Panc1 (cell line): ENCODE results near the gene GPR6. TPM values are rescaled to one million over a fixed set of nuclear protein-coding genes. Genes with fewer than 3 reads are reported as not detected.

Experiments
- ATAC-seq: fragments of 200-7000 bp; cut with Tn5 transposase; 2 replicates; pipeline ENCODE4 v1.9.1; 2020; ENCODE audit warnings: mild to moderate bottlenecking, moderate library complexity
- BruUV-seq: library from RNA; stranded (reverse); fragments of 400-500 nt; replicated peaks from 2 replicates; lab custom pipeline; 2021; lab: Mats Ljungman, UMichigan
- CTCF ChIA-PET: fragments of 300-600 bp; sonication (Branson Sonifier 250); formaldehyde crosslinking; loops from one replicate; lab custom pipeline; 2022; ENCODE audit warnings: antibody characterized with exemption; lab: Charles Lee
- POLR2A ChIA-PET: fragments of 300-600 bp; sonication (Branson Sonifier 250); formaldehyde crosslinking; loops from one replicate; lab custom pipeline; 2022; ENCODE audit warnings: antibody characterized with exemption; lab: Charles Lee
- DNase-seq: peaks from one replicate; pipeline ENCODE4 v3.0.0-alpha.2; 2010; ENCODE audit warnings: low read depth, low spot score
- H3K27ac ChIP-seq: 2 replicates; pipeline ENCODE4 v1.5.1; 2011; ENCODE audit warnings: mild to moderate bottlenecking, low read length, inconsistent platforms
- H3K27me3 ChIP-seq: fragments of 200-500 bp; sonication (Bioruptor generic); 2 replicates; pipeline ENCODE4 v1.6.0; 2014; ENCODE audit warnings: low read length, inconsistent platforms; ENCODE audit not compliant: control insufficient read depth, insufficient read depth
- H3K36me3 ChIP-seq: fragments of 200-500 bp; sonication (Bioruptor generic); 2 replicates; pipeline ENCODE4 v1.5.1; 2014; ENCODE audit warnings: inconsistent platforms, mild to moderate bottlenecking, low read length, moderate library complexity; ENCODE audit not compliant: control insufficient read depth, insufficient read depth
- H3K4me1 ChIP-seq: 2 replicates; pipeline ENCODE4 v1.5.1; 2011; ENCODE audit warnings: inconsistent platforms, mild to moderate bottlenecking, low read length, moderate library complexity; ENCODE audit not compliant: control insufficient read depth, insufficient read depth
- H3K4me3 ChIP-seq, 2 experiments: 2 replicates each; pipeline ENCODE4 v1.5.1; 2011 to 2012; ENCODE audit warnings: low read depth in 2 of 2, low read length in 2 of 2, mild to moderate bottlenecking in 2 of 2, inconsistent platforms in 1 of 2, moderate library complexity in 1 of 2
- H3K9me3 ChIP-seq: fragments of 200-500 bp; sonication (Bioruptor generic); 2 replicates; pipeline ENCODE4 v1.5.1; 2014; ENCODE audit warnings: low read depth, mild to moderate bottlenecking, inconsistent platforms, low read length, moderate library complexity; ENCODE audit not compliant: control insufficient read depth, insufficient read depth
- POLR2AphosphoS5 ChIP-seq: IDR thresholded peaks from 2 replicates; pipeline ENCODE4 v1.6.1; 2012; ENCODE audit warnings: mild to moderate bottlenecking, low read depth, low read length, moderate library complexity
- REST ChIP-seq, 2 experiments: IDR thresholded peaks; 2 replicates each; pipeline ENCODE4 v1.6.1; 2011 to 2012; ENCODE audit warnings: low read depth in 2 of 2, control low read depth in 1 of 2, low read length in 1 of 2, mild to moderate bottlenecking in 1 of 2, moderate library complexity in 1 of 2; ENCODE audit not compliant: insufficient read depth in 1 of 2
- SIN3A ChIP-seq: IDR thresholded peaks from 2 replicates; pipeline ENCODE4 v1.6.1; 2012; ENCODE audit warnings: low read depth, mild to moderate bottlenecking, low read length, moderate library complexity, borderline replicate concordance; ENCODE audit not compliant: insufficient read depth
- TCF7L2 ChIP-seq: IDR thresholded peaks from 2 replicates; pipeline ENCODE4 v1.6.1; 2011; ENCODE audit warnings: mild to moderate bottlenecking, low read depth, low read length, inconsistent platforms
- in situ Hi-C: cut with HindIII; loops from 2 replicates; pipeline ENCODE4 v1.10.0; 2016; ENCODE audit warnings: low sequenced_read_pairs, low pct_unique_long_range_greater_than_20kb
- intact Hi-C: fragments of 100-400 bp; cut with micrococcal nuclease; formaldehyde crosslinking; loops from one replicate; pipeline ENCODE4 v1.10.0; 2022; ENCODE audit not compliant: unreplicated experiment
- total RNA-seq: library from RNA; stranded (reverse); gene quantifications from one replicate; pipeline ENCODE4 v1.2.1, GENCODE V29; 2021; ENCODE audit not compliant: unreplicated experiment
- TF ChIP-seq, protein P1 (sequence below): fragments of 450-650 bp; IDR thresholded peaks from 2 replicates; pipeline ENCODE4 v1.5.1; 2017; ENCODE audit warnings: mild to moderate bottlenecking

Gene GPR6
- total RNA-seq, 1 experiment from 2014 or later, result not detected

DNA sequence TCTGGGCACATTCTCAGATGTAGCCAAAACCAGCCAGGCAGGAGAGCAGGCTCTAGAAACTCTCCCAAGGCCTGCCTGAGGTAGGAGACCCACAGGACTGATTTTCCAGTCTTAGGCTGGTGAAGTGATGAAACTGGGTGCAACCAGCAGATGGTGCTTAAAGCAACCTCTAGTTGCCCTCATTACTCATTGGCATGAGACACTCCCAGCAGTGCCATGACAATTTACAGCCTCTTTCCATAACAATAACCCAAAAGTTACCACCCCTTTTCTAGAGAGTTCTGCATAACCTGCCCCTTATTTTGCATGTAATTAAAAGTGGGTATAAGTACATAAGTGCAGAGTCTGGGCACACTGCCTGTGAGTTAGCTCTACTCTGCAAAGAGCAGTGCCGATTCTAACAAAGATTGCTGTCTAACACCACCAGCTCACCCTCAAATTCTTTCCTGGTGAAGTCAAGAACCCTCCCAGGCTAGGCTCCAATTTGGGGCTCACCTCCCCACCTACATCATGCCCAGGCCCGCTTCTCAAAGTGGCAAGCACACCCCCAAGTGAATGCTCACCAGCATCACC, 14.4 kb upstream of the GPR6 start:
- BruUV-seq, result no TSS peak
- in situ Hi-C loops (no loop called here), intact Hi-C loops (no loop called here)
- no peak overlapping the region for H3K4me3 ChIP-seq
- DNase-seq (no peak), ATAC-seq (no peak)
- H3K27ac ChIP-seq, result no peak overlapping the region
- H3K27me3 ChIP-seq, result no peaks in the 10 kb centered on the region; the same call in 1 of the 2 replicates
- H3K9me3 ChIP-seq, result no peaks in the 10 kb centered on the region
- CTCF ChIA-PET, result no interaction called here
- no peaks in the 10 kb centered on the region for H3K4me1 ChIP-seq
- TF ChIP-seq TCF7L2, result no peak
- TF ChIP-seq REST (IDR thresholded peaks at IDR 0.05; ENCODE audit: insufficient read depth in 1 of 2, low read depth in 2 of 2, low read length in 1 of 2), result no peak
- no peak for TF ChIP-seq POLR2AphosphoS5
- no peak for TF ChIP-seq SIN3A
- TF ChIP-seq, protein P1, sequence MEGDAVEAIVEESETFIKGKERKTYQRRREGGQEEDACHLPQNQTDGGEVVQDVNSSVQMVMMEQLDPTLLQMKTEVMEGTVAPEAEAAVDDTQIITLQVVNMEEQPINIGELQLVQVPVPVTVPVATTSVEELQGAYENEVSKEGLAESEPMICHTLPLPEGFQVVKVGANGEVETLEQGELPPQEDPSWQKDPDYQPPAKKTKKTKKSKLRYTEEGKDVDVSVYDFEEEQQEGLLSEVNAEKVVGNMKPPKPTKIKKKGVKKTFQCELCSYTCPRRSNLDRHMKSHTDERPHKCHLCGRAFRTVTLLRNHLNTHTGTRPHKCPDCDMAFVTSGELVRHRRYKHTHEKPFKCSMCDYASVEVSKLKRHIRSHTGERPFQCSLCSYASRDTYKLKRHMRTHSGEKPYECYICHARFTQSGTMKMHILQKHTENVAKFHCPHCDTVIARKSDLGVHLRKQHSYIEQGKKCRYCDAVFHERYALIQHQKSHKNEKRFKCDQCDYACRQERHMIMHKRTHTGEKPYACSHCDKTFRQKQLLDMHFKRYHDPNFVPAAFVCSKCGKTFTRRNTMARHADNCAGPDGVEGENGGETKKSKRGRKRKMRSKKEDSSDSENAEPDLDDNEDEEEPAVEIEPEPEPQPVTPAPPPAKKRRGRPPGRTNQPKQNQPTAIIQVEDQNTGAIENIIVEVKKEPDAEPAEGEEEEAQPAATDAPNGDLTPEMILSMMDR, result no peak
- POLR2A ChIA-PET, result no interaction called here
- no peaks in the 10 kb centered on the region for H3K36me3 ChIP-seq

GRCh38 chr6:109964949-109965348, 13.2 kb upstream of the GPR6 start:
- intact Hi-C loops (no loop called here), in situ Hi-C loops (no loop called here)
- ATAC-seq (no peak), DNase-seq (no peak)
- CTCF ChIA-PET, result no interaction called here
- no peak for TF ChIP-seq SIN3A
- TF ChIP-seq REST (IDR thresholded peaks at IDR 0.05; ENCODE audit: insufficient read depth in 1 of 2, low read depth in 2 of 2, low read length in 1 of 2), result no peak
- TF ChIP-seq TCF7L2, result no peak
- TF ChIP-seq, protein P1, result no peak
- TF ChIP-seq POLR2AphosphoS5, result no peak
- H3K9me3 ChIP-seq, result no peaks in the 10 kb centered on the region
- H3K27me3 ChIP-seq, result peaks cover 2% of the 10 kb centered on the region
- H3K27ac ChIP-seq, result no peak overlapping the region
- H3K4me3 ChIP-seq, result no peak overlapping the region
- no peaks in the 10 kb centered on the region for H3K4me1 ChIP-seq
- POLR2A ChIA-PET, result no interaction called here
- no TSS peak for BruUV-seq
- H3K36me3 ChIP-seq, result no peaks in the 10 kb centered on the region
